Naive B cell (primary cell): Measurements from ENCODE around the gene MAGI2. TPM values are rescaled to one million over a fixed set of nuclear protein-coding genes. Genes with fewer than 3 reads are reported as not detected.

Experiments
- ATAC-seq, 2 donors: fragments of 150-1000 bp; cut with Tn5 transposase; 2 replicates each; pipeline ENCODE4 v1.10.0; 2021; ENCODE audit warnings: low read depth in 2 of 2, mild to moderate bottlenecking in 2 of 2, moderate library complexity in 2 of 2
- DNase-seq: peaks from one replicate; pipeline ENCODE4 v3.0.0; 2022
- H3K27ac Mint-ChIP-seq, 6 donors: one replicate each; pipeline ENCODE4 v1.8.0; 2020 to 2022; ENCODE audit warnings: mild to moderate bottlenecking in 6 of 6, mixed read lengths in 6 of 6, moderate library complexity in 5 of 6, inconsistent platforms in 2 of 6
- H3K27me3 Mint-ChIP-seq, 3 donors: one replicate each; pipeline ENCODE4 v1.8.0; 2021 to 2022; ENCODE audit warnings: mixed read lengths in 3 of 3, mild to moderate bottlenecking in 1 of 3
- H3K36me3 Mint-ChIP-seq, 2 donors: one replicate each; pipeline ENCODE4 v1.8.0; 2020 to 2022; ENCODE audit warnings: mixed read lengths in 2 of 2, inconsistent platforms in 1 of 2, mild to moderate bottlenecking in 1 of 2
- H3K4me1 Mint-ChIP-seq, 3 donors: one replicate each; pipeline ENCODE4 v1.8.0; 2020 to 2022; ENCODE audit warnings: mixed read lengths in 3 of 3, inconsistent platforms in 1 of 3, mild to moderate bottlenecking in 1 of 3, moderate library complexity in 1 of 3
- H3K4me3 Mint-ChIP-seq, 8 donors: one replicate each; pipeline ENCODE4 v1.8.0; 2020 to 2022; ENCODE audit warnings: mild to moderate bottlenecking in 8 of 8, mixed read lengths in 8 of 8, moderate library complexity in 8 of 8, inconsistent platforms in 2 of 8
- H3K9me3 Mint-ChIP-seq, 7 donors: one replicate each; pipeline ENCODE4 v1.8.0; 2020 to 2022; ENCODE audit warnings: mixed read lengths in 7 of 7, mild to moderate bottlenecking in 5 of 7, inconsistent platforms in 2 of 7, moderate library complexity in 1 of 7
- polyA plus RNA-seq, 6 donors: library from polyadenylated mRNA; unstranded; fragments of 300-500 nt; fragmentation: Illumina TruSeq; gene quantifications; one replicate each; pipeline ENCODE4 v1.2.3, GENCODE V29; 2021; ENCODE audit warnings: low read depth in 6 of 6

Gene MAGI2
- polyA plus RNA-seq, 6 donors from 2014 or later = 0.04 to 0.06 (median 0.04) TPM; not detected in 3

DNA sequence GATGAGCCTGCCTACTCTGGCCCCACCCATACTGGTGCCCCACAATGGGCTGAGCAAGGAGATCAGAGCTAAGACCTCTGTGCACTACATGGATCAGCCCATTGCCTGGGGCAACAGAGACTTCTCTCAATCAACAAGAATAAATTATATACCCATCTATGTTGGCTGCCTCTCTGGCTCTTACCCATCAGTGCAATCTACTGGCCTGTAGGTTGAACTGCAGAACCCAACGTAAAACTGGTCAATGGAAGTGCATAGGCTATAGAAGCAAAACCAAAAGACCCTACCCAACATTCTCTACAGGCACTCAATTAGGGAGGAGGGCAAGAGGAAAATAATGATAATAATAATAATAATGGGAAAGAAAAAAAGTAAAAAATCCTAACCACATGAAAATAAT is 574.3 kb downstream of the MAGI2 start:
- no peaks in the 10 kb centered on the region for H3K36me3 Mint-ChIP-seq
- no peaks in the 10 kb centered on the region for H3K27me3 Mint-ChIP-seq
- H3K9me3 Mint-ChIP-seq = peaks cover 4 to 72% (median 13%) of the 10 kb centered on the region in 7 donors
- ATAC-seq (no peak), DNase-seq (no peak)
- H3K4me1 Mint-ChIP-seq = no peaks in the 10 kb centered on the region
- H3K27ac Mint-ChIP-seq = no peak overlapping the region
- H3K4me3 Mint-ChIP-seq = no peak overlapping the region

DNA sequence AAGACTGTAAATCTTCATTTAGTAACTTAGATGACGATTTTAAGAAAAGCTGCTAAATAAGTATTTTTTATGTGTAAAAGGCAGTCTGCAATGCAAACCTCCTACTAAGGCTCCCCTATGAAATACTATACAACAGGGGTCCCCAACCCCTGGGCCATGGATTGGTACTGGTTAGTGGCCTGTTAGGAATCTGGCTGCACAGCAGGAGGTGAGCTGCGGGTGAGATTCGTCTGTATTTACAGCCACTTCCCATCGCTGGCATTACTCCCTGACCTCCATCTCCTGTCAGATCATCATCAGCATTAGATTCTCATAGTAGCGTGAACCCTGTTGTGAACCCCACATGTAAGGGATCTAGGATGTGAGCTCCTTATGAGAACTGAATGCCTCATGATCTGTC is 580.4 kb downstream of the MAGI2 start:
- Mint-ChIP-seq H3K36me3 (no peaks in the 10 kb centered on the region), H3K4me3 (no peak overlapping the region), H3K27ac (no peak overlapping the region), H3K4me1 (no peaks in the 10 kb centered on the region), H3K9me3 (peaks cover 0 to 26% (median 6%) of the 10 kb centered on the region in 7 donors), H3K27me3 (no peaks in the 10 kb centered on the region)
- DNase-seq (no peak), ATAC-seq (no peak)

DNA sequence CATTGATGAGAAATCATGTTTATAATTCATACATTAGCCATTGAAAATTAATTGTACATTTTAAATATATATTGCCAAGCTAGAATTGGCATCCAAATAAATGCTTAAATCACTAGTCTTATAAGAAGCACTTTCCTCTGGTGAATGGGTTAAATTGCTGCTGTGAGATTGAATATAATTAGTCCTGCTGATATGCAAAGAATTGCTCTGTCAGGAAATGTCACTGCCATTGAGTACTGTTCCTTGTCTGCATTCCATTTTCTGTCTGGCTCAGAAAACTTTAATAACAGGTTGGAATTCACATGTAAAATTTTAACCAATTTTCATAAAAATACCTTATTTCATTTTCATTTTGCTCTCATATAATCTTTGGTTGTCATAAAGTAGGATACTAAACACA is 589.1 kb downstream of the MAGI2 start:
- Mint-ChIP-seq H3K27me3 (no peaks in the 10 kb centered on the region), H3K27ac (no peak overlapping the region), H3K36me3 (no peaks in the 10 kb centered on the region), H3K9me3 (peaks cover 2 to 21% (median 7%) of the 10 kb centered on the region in 7 donors), H3K4me3 (no peak overlapping the region), H3K4me1 (no peaks in the 10 kb centered on the region)
- ATAC-seq = no peak
- no peak for DNase-seq

DNA sequence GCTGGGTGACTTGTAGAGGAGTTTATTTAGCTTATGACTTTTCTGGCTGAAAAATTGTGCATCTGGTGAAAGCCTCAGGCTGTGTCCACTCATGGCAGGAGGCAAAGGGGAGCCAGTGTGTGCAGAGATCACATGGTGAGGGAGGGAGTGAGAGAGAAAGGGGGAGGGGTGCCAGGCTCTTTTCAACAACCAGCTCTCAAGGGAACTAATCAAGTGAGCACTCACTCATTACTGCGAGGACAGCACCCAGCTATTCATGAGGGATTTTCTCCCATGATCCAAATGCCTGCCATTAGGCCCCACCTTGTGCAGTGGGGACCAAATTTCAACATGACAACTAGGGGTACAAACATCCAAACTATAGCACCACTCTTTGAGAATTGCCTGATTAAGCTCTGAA is 590.2 kb downstream of the MAGI2 start:
- H3K36me3 Mint-ChIP-seq = no peaks in the 10 kb centered on the region
- no peak for ATAC-seq

DNA sequence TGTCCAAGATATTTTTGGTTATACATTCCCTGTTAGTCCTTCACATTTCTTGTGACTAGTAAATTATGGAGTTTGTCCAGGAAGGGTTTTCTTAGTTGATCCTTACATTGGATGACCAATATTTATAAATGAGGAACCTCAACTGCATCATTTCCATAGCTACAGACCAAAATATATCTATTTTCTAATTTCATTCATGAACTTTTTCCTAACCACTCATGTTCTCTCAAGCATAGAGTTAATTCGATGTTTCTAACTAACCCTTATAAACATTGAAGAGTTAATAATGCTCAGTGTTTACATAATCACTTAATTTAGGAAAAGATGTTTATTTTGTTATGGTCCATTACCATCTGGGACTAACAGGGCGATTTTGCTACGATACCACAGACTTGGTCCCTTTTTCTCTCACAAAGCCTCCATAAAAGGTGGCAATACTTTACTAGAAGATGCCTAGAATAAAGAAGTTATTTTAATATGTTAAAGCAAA is 591.0 kb downstream of the MAGI2 start:
- Mint-ChIP-seq H3K27me3 (no peaks in the 10 kb centered on the region), H3K4me1 (no peaks in the 10 kb centered on the region), H3K9me3 (peaks cover 0 to 13% (median 8%) of the 10 kb centered on the region in 7 donors), H3K36me3 (no peaks in the 10 kb centered on the region), H3K27ac (no peak overlapping the region), H3K4me3 (no peak overlapping the region)
- DNase-seq (no peak), ATAC-seq (no peak)

More for the DNA sequence above, 590.2 kb downstream of the MAGI2 start:
- no peak overlapping the region for H3K27ac Mint-ChIP-seq
- no peak for DNase-seq
- H3K4me3 Mint-ChIP-seq = no peak overlapping the region
- peaks cover 2 to 21% (median 6%) of the 10 kb centered on the region in 7 donors for H3K9me3 Mint-ChIP-seq
- H3K4me1 Mint-ChIP-seq = no peaks in the 10 kb centered on the region
- H3K27me3 Mint-ChIP-seq = no peaks in the 10 kb centered on the region

DNA sequence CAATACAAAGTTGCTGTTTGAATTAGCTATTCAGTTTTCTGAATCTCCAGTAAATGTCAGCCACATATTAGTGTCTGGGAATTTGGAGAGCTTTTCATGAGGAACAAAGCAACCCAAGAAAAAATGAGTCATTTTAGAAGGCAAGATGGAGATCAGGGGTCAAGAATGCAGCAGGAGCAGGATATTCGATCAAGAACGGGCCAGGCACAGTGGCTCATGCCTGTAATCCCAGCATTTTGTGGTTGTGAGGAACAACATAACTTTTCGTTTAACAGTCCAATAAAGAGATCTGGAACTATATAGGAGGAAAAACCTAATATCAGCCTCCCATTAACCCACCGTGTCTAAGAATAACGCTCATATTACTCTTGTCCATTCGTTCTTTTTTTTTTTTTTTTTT is 600.5 kb downstream of the MAGI2 start:
- no peaks in the 10 kb centered on the region for H3K27me3 Mint-ChIP-seq
- no peak for ATAC-seq

DNA sequence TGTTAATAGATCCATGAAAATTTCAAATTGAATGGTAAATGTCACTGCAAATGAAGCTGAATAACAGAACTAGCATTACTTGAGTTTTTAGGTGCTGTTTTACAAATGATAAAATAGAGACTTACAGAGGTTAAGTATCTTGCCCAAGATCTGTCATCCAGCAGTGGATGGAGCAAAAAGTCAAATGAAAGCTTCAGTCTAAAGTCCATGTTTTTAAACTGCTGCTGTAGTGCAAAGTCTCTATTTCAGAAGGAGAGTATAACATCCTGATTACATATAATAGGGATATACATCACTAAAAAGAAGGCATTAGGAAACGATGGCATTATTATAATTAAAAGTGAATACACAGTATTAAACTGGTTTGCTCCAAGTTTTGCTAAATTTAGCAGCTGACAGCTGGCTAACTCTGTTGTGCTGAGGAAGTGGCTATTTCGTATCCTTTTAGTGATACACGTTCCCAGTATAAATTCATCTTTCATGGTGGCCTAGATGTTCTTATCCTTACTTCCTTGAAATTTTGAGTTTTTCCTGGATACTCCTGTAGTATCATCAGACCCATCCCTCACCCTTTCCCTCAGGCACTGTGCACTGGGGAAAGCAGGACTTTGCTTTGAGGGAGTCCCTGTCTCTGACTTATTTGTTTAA is 603.2 kb downstream of the MAGI2 start:
- H3K9me3 Mint-ChIP-seq = peaks cover 0 to 3% (median 0%) of the 10 kb centered on the region in 7 donors
- no peaks in the 10 kb centered on the region for H3K36me3 Mint-ChIP-seq
- no peaks in the 10 kb centered on the region for H3K27me3 Mint-ChIP-seq
- no peak overlapping the region for H3K27ac Mint-ChIP-seq
- H3K4me1 Mint-ChIP-seq = no peaks in the 10 kb centered on the region
- no peak overlapping the region for H3K4me3 Mint-ChIP-seq
- no peak for ATAC-seq
- DNase-seq = no peak

More for the DNA sequence above, 600.5 kb downstream of the MAGI2 start:
- Mint-ChIP-seq H3K4me1 (no peaks in the 10 kb centered on the region), H3K27ac (no peak overlapping the region), H3K36me3 (no peaks in the 10 kb centered on the region), H3K9me3 (peaks cover 0 to 5% (median 2%) of the 10 kb centered on the region in 7 donors), H3K4me3 (no peak overlapping the region)
- DNase-seq = no peak

DNA sequence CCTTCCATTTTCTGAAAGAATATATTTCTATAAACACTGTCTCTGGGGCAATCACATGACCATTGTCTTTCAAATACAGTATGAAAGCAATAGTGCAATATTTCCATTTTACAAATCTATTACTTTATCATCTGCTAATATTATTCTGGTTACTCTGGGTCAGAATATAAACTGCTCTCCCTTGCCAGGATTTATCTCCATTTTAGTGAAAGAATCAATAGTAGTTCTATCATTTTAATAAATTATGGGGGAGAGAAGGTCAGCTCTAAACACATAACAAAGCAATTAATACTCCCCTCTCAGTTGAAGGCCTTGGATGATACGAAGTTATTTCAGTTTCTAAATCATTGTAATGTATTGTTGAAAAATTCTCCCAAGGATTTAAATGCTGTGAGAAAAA is 608.3 kb downstream of the MAGI2 start:
- no peak for DNase-seq
- Mint-ChIP-seq H3K9me3 (peaks cover 0 to 5% (median 0%) of the 10 kb centered on the region in 7 donors), H3K27ac (no peak overlapping the region)

DNA sequence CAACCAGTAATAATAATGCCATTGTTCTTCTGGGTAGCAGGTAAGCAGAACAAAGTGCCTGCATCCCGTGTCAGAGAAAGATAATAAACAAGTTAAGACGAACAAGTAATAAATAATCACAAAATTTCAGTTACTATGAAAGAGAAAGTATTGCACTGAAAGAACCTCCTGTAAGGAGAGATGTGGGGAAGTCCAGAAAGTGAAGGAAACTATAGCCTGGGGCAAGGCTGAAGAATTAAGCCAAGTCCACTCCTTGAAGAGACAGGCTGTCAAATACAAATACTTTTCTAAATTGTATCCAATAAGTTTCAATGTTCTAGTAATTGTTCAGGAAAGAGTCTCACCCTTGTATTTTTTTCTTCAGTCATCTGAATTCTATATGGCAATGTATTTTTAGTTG is 611.4 kb downstream of the MAGI2 start:
- Mint-ChIP-seq H3K36me3 (no peaks in the 10 kb centered on the region), H3K27me3 (no peaks in the 10 kb centered on the region), H3K27ac (no peak overlapping the region), H3K4me3 (no peak overlapping the region), H3K4me1 (no peaks in the 10 kb centered on the region), H3K9me3 (peaks cover 0 to 10% (median 5%) of the 10 kb centered on the region in 7 donors)
- ATAC-seq (no peak), DNase-seq (no peak)

More for the DNA sequence above, 608.3 kb downstream of the MAGI2 start:
- Mint-ChIP-seq H3K4me3 (no peak overlapping the region), H3K36me3 (no peaks in the 10 kb centered on the region), H3K27me3 (no peaks in the 10 kb centered on the region), H3K4me1 (no peaks in the 10 kb centered on the region)
- no peak for ATAC-seq

DNA sequence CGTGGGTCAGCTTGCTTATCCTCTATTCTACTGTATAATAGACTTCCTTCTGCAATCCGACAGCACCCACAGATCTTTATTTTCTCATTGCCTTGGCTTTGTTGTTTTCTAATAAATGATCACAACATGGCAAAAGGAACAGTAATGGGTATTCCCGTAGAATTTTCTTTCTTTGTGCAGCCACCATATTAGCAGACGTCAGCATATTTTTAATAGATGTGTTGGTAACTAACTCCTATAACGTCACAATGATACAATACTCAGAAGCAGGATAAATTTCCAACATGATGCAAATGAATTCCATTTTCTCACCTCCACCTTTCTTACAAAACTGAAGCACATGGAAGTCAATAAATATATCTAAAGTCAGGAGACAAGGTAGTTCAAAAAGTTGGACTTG is 617.6 kb downstream of the MAGI2 start:
- DNase-seq (no peak), ATAC-seq (no peak)
- Mint-ChIP-seq H3K4me3 (no peak overlapping the region), H3K27me3 (no peaks in the 10 kb centered on the region), H3K4me1 (no peaks in the 10 kb centered on the region), H3K9me3 (peaks cover 4 to 20% (median 10%) of the 10 kb centered on the region in 7 donors), H3K27ac (no peak overlapping the region), H3K36me3 (no peaks in the 10 kb centered on the region)

DNA sequence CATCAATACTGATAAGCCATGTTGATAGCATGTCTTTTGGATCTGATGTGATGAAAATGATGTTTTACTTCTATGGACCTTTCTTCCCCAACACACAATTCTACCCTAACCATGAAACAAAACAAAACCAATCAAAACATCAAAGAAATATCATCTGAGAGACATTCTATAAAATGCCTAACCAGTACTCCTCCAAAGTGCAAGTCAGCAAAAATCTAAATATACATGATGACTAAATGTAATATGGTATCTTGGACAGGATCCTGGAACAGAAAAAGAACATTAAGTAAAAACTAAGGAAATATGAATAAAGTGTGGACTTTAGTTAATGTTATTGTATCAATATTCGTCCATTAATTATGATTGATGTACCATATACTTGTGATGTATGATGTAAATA is 625.1 kb downstream of the MAGI2 start:
- H3K36me3 Mint-ChIP-seq = no peaks in the 10 kb centered on the region
- ATAC-seq (no peak), DNase-seq (no peak)
- H3K4me3 Mint-ChIP-seq = no peak overlapping the region
- no peak overlapping the region for H3K27ac Mint-ChIP-seq
- H3K4me1 Mint-ChIP-seq = no peaks in the 10 kb centered on the region
- peaks cover 1 to 12% (median 6%) of the 10 kb centered on the region in 7 donors for H3K9me3 Mint-ChIP-seq
- H3K27me3 Mint-ChIP-seq = no peaks in the 10 kb centered on the region

DNA sequence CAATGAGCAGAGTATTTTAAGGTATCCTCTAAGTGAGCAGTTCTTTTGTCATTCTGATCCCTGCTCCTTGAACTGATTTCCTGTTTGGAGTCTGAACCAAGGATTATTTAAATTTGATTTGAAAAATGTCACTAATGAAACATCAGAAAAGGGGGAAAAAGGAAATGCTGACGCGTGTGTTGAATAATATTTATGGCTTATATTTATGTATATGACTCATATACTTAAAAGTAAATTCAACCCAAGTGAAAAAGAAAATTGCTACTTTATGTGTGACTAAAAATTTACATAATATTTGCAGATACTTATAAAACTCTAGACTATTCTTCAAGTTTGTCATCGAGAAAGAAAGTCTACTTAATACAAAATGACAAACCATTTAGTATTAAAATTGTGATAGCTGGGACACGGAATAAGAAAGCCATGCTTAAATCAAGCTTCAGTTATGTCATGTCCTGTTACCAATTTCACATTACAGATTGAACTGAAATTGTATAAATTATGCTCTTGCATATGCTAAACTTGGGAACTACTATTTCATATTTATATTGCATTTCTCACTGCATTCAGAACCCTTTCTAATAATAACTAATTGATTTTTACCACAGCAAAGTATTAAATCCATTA is 649.9 kb downstream of the MAGI2 start:
- H3K4me3 Mint-ChIP-seq = no peak overlapping the region
- H3K9me3 Mint-ChIP-seq = peaks cover 0 to 13% (median 2%) of the 10 kb centered on the region in 7 donors
- H3K27ac Mint-ChIP-seq = no peak overlapping the region
- no peaks in the 10 kb centered on the region for H3K27me3 Mint-ChIP-seq
- H3K4me1 Mint-ChIP-seq = no peaks in the 10 kb centered on the region
- ATAC-seq = no peak
- no peaks in the 10 kb centered on the region for H3K36me3 Mint-ChIP-seq
- DNase-seq = no peak

DNA sequence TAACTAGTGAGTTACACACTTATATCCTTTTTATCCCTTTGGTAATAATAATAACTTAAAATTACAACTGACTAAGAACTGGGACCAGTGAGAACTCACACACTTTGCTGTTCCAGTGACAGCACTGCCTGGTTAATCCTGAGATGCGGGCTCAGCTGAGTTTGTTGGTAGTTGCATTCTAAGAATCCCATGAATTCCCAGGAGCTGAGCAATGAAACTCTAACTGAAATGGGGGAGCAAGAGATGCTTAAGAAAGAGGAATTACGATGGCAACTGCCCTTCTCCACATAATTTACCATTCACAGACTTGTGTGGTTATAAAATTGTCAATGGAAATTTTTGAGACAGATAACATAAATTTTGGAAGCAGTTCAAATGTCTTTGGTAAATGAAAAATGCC is 659.4 kb downstream of the MAGI2 start:
- H3K4me3 Mint-ChIP-seq = no peak overlapping the region
- ATAC-seq (no peak), DNase-seq (no peak)
- H3K36me3 Mint-ChIP-seq = no peaks in the 10 kb centered on the region
- no peaks in the 10 kb centered on the region for H3K4me1 Mint-ChIP-seq
- H3K9me3 Mint-ChIP-seq = peaks cover 0 to 16% (median 4%) of the 10 kb centered on the region in 7 donors
- H3K27ac Mint-ChIP-seq = no peak overlapping the region
- H3K27me3 Mint-ChIP-seq = no peaks in the 10 kb centered on the region

DNA sequence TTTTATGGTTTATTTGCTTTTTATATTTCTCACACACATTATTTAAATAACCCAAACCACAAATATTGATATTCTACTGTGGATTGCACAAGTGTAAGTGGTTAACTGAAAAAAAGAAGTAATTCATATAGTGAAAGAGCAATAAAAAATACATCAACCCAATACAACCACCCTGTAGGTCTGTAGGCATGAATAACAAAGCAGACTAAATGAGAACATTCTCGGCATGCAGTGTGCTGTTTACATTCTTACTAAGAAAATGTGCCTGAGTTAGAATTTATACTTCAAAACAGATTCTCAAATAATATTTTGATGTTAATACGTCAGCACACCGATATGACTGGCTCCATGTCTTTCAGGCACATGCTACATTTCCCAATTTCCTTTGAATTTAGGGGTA is 660.8 kb downstream of the MAGI2 start:
- DNase-seq = no peak
- Mint-ChIP-seq H3K4me1 (no peaks in the 10 kb centered on the region), H3K36me3 (no peaks in the 10 kb centered on the region), H3K4me3 (no peak overlapping the region), H3K9me3 (peaks cover 0 to 16% (median 4%) of the 10 kb centered on the region in 7 donors), H3K27me3 (no peaks in the 10 kb centered on the region), H3K27ac (no peak overlapping the region)
- no peak for ATAC-seq
